ENCODE measurements around the gene RSPO3. TPM values are rescaled to one million over a fixed set of nuclear protein-coding genes. Genes with fewer than 3 reads are reported as not detected.

Gene RSPO3
- total and polyA plus RNA-seq, 9 of the 15 experiments (the other 6 are each of a cell fraction or from before 2014, with no cell fraction given) = not detected

GRCh38 chr6:127134136-127134535, 15.7 kb downstream of the RSPO3 start:
- Histone ChIP-seq H3K9me3 (replicated peaks; ENCODE audit: control insufficient read depth, insufficient read depth, low read depth, low read length) (no peaks in the 10 kb centered on the region), H3K79me2 (ENCODE audit: control insufficient read depth, insufficient read depth, low read length) (no peaks in the 10 kb centered on the region), H3K9me1 (ENCODE audit: control insufficient read depth, insufficient read depth, low read length) (no peaks in the 10 kb centered on the region), H4K20me1 (replicated peaks; ENCODE audit: control insufficient read depth, insufficient read depth, low read length) (no peaks in the 10 kb centered on the region), H3K36me3 (ENCODE audit: control insufficient read depth, insufficient read depth, low read length) (no peaks in the 10 kb centered on the region), H3K4me2 (ENCODE audit: insufficient read depth, low read length) (no peak overlapping the region), H3K4me1 (replicated peaks in 1 of 2; ENCODE audit: control insufficient read depth in 2 of 2, insufficient read depth in 2 of 2, low read length in 2 of 2) (no peaks in the 10 kb centered on the region), H3K9ac (ENCODE audit: insufficient read depth in 1 of 2, low read depth in 2 of 2, low read length in 2 of 2) (no peak overlapping the region), H3K4me3 (no peak overlapping the region), H3K27ac (ENCODE audit: extremely low read depth, low read depth, low read length) (no peak overlapping the region), H2AFZ (ENCODE audit: low read depth, low read length) (no peak overlapping the region), H3K27me3 (ENCODE audit: control insufficient read depth in 2 of 2, insufficient read depth in 2 of 2, low read length in 2 of 2) (no peaks in the 10 kb centered on the region)
- ChIA-PET CTCF (ENCODE audit: low intra/inter-chr PET ratio) (no interaction called here), POLR2A (interaction anchor here (0.7 kb wide), 1 partner anchor 818 kb away, joined by 3 read pairs; no protein-coding TSS in a partner anchor)
- intact Hi-C loops (cut with micrococcal nuclease) = no loop called here
- no peak for ATAC-seq
- TF ChIP-seq NFIC (IDR thresholded peaks at IDR 0.05) (no peak), ZNF444 (CRISPR knock-in tag; IDR thresholded peaks at IDR 0.05) (no peak), CREB3L1 (IDR thresholded peaks at IDR 0.05; ENCODE audit: borderline replicate concordance, low read depth) (no peak), ZEB2 (IDR thresholded peaks at IDR 0.05) (no peak), NFE2 (IDR thresholded peaks at IDR 0.05; ENCODE audit: low read depth) (no peak), TAF7 (tag; IDR thresholded peaks at IDR 0.05) (no peak), SOX6 (IDR thresholded peaks at IDR 0.05) (no peak), MEF2D (tag; conservative IDR thresholded peaks at IDR 0.05; ENCODE audit: low read depth) (no peak), NCOA4 (IDR thresholded peaks at IDR 0.05; ENCODE audit: partially characterized antibody) (no peak), FOXA1 (IDR thresholded peaks at IDR 0.05; ENCODE audit: borderline replicate concordance) (no peak), NBN (IDR thresholded peaks at IDR 0.05; ENCODE audit: low read depth) (no peak), POLR2B (IDR thresholded peaks at IDR 0.05; ENCODE audit: low read depth, partially characterized antibody) (no peak)
- WGBS (ENCODE audit: insufficient coverage, low coverage, missing lambda C conversion rate) = 0% methylated on average over 1 of the region's 1 CpG
- no peak for FAIRE-seq
- no TSS peak for BruUV-seq (replicated peaks)
- no peak for DNase-seq (ENCODE audit: extremely low read depth in 1 of 4, low spot score in 3 of 4)
- in situ Hi-C loops (cut with MboI) = no loop called here

All from K562 (cell line).